MCF 10A (cell line): ENCODE measurements around the gene UGT1A10. TPM values are rescaled to one million over a fixed set of nuclear protein-coding genes. Genes with fewer than 3 reads are reported as not detected.

ENCODE experiments used
- BruUV-seq: library from RNA; stranded (reverse); fragments of 400-500 nt; replicated peaks from 2 replicates; lab custom pipeline; 2021; lab: Mats Ljungman, UMichigan
- CTCF ChIA-PET: fragments of 300-600 bp; sonication (Branson Sonifier 250); formaldehyde crosslinking; extraction: SDS; loops from one replicate; lab custom pipeline; 2021; ENCODE audit warnings: antibody characterized with exemption, inconsistent platforms; lab: Yijun Ruan, JAX
- POLR2A ChIA-PET: fragments of 300-600, 350-650 bp; sonication (Branson Sonifier 250); formaldehyde crosslinking; extraction: SDS; loops from one replicate; lab custom pipeline; 2020; ENCODE audit warnings: antibody characterized with exemption, inconsistent platforms; lab: Yijun Ruan, JAX
- DNase-seq: peaks from one replicate; pipeline ENCODE4 v3.0.0-alpha.2; 2018; ENCODE audit not compliant: unreplicated experiment
- H3K27ac Mint-ChIP-seq: one replicate; pipeline ENCODE4 v1.8.0; 2022; ENCODE audit warnings: mild to moderate bottlenecking, low read depth, mixed read lengths; ENCODE audit not compliant: unreplicated experiment
- H3K27me3 Mint-ChIP-seq: one replicate; pipeline ENCODE4 v1.8.0; 2022; ENCODE audit warnings: mixed read lengths; ENCODE audit not compliant: insufficient read depth, unreplicated experiment
- H3K36me3 Mint-ChIP-seq: one replicate; pipeline ENCODE4 v1.8.0; 2022; ENCODE audit warnings: mild to moderate bottlenecking, moderate library complexity, mixed read lengths; ENCODE audit not compliant: insufficient read depth, unreplicated experiment
- H3K4me1 Mint-ChIP-seq: one replicate; pipeline ENCODE4 v1.8.0; 2022; ENCODE audit warnings: mixed read lengths; ENCODE audit not compliant: insufficient read depth, unreplicated experiment
- H3K4me3 Mint-ChIP-seq: one replicate; pipeline ENCODE4 v1.8.0; 2022; ENCODE audit warnings: mild to moderate bottlenecking, moderate library complexity, mixed read lengths; ENCODE audit not compliant: unreplicated experiment
- H3K9me3 Mint-ChIP-seq: one replicate; pipeline ENCODE4 v1.8.0; 2022; ENCODE audit warnings: mixed read lengths; ENCODE audit not compliant: unreplicated experiment
- intact Hi-C: fragments of 100-400 bp; cut with micrococcal nuclease; formaldehyde crosslinking; loops from 2 replicates; pipeline ENCODE4 v1.14.1; 2022
- total RNA-seq: library from RNA; stranded (reverse); gene quantifications from 2 replicates; pipeline ENCODE4 v1.2.3, GENCODE V29; 2022
- TF ChIP-seq, protein P1 (sequence below): fragments of 200-600 bp; IDR thresholded peaks from one replicate; pipeline ENCODE4 v1.8.0; 2022; ENCODE audit warnings: antibody characterized with exemption, mild to moderate bottlenecking; ENCODE audit not compliant: unreplicated experiment

UGT1A10 gene
- total RNA-seq, 1 experiment from 2014 or later = not detected

DNA sequence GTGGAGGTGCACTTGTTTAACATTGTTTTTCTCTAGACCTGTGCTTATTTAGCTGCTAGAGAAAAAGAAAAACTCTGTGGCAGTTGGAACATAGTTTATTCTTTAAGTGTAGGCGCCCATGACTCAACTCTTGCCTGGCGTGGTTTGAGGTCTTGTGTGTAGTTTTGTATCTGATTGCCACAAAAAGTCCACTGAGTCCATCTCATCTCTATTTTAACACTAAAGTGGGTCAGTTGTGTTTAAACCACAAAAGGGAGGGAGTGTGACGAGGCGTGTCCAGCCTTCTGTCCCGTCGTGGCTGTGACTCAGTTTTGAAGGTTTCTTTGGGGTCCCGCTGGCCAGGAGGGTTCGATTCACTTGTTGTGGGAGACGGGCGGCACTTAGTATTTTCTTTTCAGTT is 20.2 kb downstream of the UGT1A10 start:
- ChIA-PET POLR2A (no interaction called here), CTCF (no interaction called here)
- Mint-ChIP-seq H3K4me1 (no peaks in the 10 kb centered on the region), H3K36me3 (no peaks in the 10 kb centered on the region), H3K4me3 (no peak overlapping the region), H3K27ac (no peak overlapping the region), H3K9me3 (no peaks in the 10 kb centered on the region), H3K27me3 (peaks cover 23% of the 10 kb centered on the region)
- intact Hi-C loops = no loop called here
- no TSS peak for BruUV-seq
- no peak for DNase-seq
- TF ChIP-seq, protein P1, sequence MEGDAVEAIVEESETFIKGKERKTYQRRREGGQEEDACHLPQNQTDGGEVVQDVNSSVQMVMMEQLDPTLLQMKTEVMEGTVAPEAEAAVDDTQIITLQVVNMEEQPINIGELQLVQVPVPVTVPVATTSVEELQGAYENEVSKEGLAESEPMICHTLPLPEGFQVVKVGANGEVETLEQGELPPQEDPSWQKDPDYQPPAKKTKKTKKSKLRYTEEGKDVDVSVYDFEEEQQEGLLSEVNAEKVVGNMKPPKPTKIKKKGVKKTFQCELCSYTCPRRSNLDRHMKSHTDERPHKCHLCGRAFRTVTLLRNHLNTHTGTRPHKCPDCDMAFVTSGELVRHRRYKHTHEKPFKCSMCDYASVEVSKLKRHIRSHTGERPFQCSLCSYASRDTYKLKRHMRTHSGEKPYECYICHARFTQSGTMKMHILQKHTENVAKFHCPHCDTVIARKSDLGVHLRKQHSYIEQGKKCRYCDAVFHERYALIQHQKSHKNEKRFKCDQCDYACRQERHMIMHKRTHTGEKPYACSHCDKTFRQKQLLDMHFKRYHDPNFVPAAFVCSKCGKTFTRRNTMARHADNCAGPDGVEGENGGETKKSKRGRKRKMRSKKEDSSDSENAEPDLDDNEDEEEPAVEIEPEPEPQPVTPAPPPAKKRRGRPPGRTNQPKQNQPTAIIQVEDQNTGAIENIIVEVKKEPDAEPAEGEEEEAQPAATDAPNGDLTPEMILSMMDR = no peak

DNA sequence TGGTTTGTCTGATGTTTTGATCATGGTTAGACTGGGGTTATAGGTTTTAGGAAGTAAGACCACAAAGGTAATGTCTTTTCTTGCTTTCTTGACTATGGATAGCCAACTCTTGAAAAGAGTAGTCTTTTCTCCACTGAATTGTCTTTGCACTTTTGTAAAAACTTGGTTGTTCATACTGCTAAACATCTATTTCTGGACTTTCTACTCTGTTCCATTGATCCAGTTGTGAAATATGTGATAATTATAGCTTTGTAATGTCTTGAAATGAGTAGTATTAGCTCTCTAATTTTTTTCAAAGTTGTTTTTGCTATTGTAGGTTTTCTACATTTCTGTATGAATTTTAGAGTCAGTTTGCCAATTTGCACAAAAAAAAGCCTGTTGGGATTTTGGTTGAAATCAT is 22.4 kb downstream of the UGT1A10 start:
- intact Hi-C loops = no loop called here
- no peak for DNase-seq
- Mint-ChIP-seq H3K9me3 (no peaks in the 10 kb centered on the region), H3K4me3 (no peak overlapping the region), H3K4me1 (no peaks in the 10 kb centered on the region), H3K36me3 (no peaks in the 10 kb centered on the region), H3K27me3 (peaks cover 23% of the 10 kb centered on the region), H3K27ac (no peak overlapping the region)
- ChIA-PET POLR2A (interaction anchor here (1.2 kb wide), 1 partner anchor 32 kb away, joined by 3 read pairs; no protein-coding TSS in a partner anchor), CTCF (no interaction called here)
- no TSS peak for BruUV-seq
- TF ChIP-seq, protein P1 = no peak

DNA sequence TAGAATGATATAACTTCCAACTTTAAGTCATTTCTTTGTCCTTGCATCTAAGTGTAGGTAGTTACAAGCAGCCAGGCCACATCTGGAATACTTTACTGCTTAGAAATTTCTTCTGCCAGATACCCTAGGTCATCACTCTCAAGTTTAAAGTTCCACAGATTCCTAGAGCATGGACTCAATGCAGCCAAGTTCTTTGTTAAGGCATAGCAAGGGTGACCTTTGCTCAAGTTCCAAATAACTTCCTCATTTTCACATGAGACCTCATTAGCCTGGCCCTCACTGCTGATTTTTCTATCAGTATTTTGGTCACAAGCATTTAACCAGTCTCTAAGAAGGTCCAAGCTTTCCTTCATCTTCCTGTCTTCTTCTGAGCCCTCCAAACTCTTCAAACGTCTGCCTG is 27.7 kb downstream of the UGT1A10 start:
- intact Hi-C loops = no loop called here
- H3K4me3 Mint-ChIP-seq = no peak overlapping the region
- no peak for DNase-seq
- H3K27ac Mint-ChIP-seq = no peak overlapping the region
- TF ChIP-seq, protein P1 = no peak
- CTCF ChIA-PET = no interaction called here
- POLR2A ChIA-PET = no interaction called here
- peaks cover 15% of the 10 kb centered on the region for H3K27me3 Mint-ChIP-seq
- H3K36me3 Mint-ChIP-seq = no peaks in the 10 kb centered on the region
- H3K9me3 Mint-ChIP-seq = no peaks in the 10 kb centered on the region
- no peaks in the 10 kb centered on the region for H3K4me1 Mint-ChIP-seq
- no TSS peak for BruUV-seq

DNA sequence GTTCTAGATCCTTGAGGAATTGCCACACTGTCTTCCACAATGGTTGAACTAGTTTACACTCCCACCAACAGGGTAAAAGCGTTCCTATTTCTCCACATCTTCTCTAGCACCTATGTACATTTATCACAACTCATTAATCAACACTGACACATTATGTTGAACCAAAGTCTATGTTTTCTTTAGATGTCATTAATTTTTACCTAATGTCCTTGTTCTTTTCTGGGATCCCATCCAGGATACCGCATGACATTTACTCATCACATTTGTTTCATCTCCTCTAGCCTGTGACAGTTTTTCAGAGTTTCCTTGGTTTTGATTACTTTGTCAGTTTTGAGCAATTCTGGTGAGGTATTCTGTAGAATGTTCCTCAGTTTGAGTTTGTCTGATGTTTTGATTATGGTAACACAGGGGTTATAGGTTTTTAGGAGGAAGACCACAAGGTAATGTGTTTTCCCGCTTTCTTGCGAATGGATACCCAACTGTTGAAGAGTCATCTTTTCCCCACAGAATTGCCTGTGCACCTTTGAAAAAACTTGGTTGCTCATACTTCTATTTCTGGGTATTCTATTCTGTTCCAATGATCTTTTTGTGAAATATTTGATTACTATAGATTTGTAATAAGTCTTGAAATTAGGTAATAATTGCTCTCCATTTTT is 32.5 kb downstream of the UGT1A10 start:
- no TSS peak for BruUV-seq
- no peaks in the 10 kb centered on the region for H3K36me3 Mint-ChIP-seq
- POLR2A ChIA-PET = interaction anchor here (0.6 kb wide), 1 partner anchor 103 kb away, joined by 3 read pairs; no protein-coding TSS in a partner anchor

More for the DNA sequence above, 32.5 kb downstream of the UGT1A10 start:
- no peaks in the 10 kb centered on the region for H3K27me3 Mint-ChIP-seq
- TF ChIP-seq, protein P1 = no peak
- H3K27ac Mint-ChIP-seq = no peak overlapping the region
- intact Hi-C loops = no loop called here
- DNase-seq = no peak
- H3K9me3 Mint-ChIP-seq = no peaks in the 10 kb centered on the region
- H3K4me1 Mint-ChIP-seq = no peaks in the 10 kb centered on the region
- H3K4me3 Mint-ChIP-seq = no peak overlapping the region
- CTCF ChIA-PET = no interaction called here
